Endometrial microvascular endothelial cells (primary cell): ENCODE results near the gene LCN15. TPM values are rescaled to one million over a fixed set of nuclear protein-coding genes. Genes with fewer than 3 reads are reported as not detected.
"Not testable (repeated sequence)": the region's sequence is repeated elsewhere in the genome, so short reads cannot be mapped to it uniquely, and the experiment has no call there.

Source experiments
- in situ Hi-C: cut with HindIII; loops from 2 replicates; pipeline ENCODE4 v1.10.0; 2017; ENCODE audit warnings: low sequenced_read_pairs, low pct_unique_long_range_greater_than_20kb; ENCODE audit errors: inconsistent ontology term
- total RNA-seq: library from RNA; depleted of rRNA; stranded (reverse); fragments of >200 nt; gene quantifications from one replicate; pipeline ENCODE4 v1.2.3, GENCODE V29; 2015; ENCODE audit errors: inconsistent ontology term

LCN15 gene, protein sequence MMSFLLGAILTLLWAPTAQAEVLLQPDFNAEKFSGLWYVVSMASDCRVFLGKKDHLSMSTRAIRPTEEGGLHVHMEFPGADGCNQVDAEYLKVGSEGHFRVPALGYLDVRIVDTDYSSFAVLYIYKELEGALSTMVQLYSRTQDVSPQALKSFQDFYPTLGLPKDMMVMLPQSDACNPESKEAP
- total RNA-seq = not detected

DNA sequence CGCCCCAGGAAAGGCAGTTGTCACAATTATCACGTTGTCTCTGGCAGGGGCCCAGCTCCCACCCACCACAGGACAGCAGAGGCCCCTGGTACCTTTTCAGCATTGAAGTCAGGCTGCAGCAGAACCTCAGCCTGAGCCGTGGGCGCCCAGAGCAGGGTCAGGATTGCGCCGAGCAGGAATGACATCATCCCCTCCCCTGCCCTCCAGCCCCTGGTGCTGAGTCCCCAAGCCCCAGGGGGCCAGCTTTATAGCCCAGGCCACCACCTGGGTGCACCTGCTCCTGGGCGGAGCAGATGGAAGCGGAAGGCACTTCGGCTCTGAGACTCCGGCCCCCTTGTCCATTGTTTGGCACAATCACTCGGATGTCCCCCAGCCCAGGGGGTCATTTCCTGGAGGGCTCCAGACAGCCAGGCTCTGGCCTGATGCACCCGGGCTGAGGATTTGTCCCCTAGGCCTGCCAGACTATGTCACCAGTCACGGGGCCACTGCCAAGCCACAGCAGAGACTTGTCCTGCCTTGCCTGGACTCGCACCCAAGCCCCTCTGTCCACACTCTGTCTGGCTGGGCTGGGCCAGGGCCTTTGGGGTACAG, at the start of gene LCN15:
Gene LCN15 (minus strand): TSS at position 218 of the 591 bp plus-strand sequence. CDS start 30 bp downstream, at position 188.
- in situ Hi-C loops = no loop called here

DNA sequence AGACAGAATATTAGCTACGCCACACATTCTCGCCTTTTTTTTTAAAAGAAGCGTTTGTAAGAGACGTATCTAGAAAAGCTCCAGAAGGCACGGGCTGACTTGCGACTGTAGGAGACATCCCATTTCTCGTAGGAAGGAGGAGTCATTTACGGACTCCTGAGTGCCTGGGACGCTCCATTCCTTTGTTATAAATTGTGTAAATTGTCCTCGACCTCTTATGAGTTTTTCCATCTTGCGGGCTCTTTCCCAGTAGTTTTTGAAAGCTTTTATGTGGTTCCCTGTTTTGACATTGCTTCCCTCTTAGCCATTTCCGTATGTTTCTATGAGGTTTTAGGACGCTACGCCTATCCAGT, 44.5 kb upstream of the LCN15 start:
- in situ Hi-C loops = no loop called here

DNA sequence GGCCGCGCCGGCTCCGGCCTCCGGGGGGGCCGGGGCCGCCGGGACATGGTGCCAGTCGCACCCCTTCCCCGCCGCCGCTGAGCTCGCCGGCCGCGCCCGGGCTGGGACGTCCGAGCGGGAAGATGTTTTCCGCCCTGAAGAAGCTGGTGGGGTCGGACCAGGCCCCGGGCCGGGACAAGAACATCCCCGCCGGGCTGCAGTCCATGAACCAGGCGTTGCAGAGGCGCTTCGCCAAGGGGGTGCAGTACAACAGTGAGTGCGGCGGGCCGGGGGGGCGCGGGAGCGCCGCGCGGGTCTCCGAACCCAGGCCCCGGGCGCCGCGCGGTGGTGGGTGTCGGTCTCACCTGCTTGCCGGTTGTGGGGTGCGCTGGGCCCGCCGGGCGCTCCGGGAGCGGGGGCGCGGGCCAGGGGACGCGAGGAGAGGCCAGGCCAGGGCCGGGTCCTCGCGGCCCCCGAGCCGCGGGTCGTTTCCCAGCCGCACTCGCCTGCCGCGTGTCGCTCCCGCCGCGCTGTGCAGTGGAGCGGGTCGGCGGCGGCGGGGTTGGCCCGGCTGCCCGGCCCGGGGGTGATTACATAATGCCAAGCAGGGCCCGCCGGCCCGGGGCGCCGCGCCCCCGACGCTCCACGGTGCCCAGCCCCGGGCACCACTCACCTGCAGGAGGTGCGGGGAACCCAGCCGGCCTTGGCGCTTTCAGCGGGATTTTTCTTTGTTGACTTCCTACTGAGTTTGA, 43.9 kb upstream of the LCN15 start:
- in situ Hi-C loops = no loop called here

DNA sequence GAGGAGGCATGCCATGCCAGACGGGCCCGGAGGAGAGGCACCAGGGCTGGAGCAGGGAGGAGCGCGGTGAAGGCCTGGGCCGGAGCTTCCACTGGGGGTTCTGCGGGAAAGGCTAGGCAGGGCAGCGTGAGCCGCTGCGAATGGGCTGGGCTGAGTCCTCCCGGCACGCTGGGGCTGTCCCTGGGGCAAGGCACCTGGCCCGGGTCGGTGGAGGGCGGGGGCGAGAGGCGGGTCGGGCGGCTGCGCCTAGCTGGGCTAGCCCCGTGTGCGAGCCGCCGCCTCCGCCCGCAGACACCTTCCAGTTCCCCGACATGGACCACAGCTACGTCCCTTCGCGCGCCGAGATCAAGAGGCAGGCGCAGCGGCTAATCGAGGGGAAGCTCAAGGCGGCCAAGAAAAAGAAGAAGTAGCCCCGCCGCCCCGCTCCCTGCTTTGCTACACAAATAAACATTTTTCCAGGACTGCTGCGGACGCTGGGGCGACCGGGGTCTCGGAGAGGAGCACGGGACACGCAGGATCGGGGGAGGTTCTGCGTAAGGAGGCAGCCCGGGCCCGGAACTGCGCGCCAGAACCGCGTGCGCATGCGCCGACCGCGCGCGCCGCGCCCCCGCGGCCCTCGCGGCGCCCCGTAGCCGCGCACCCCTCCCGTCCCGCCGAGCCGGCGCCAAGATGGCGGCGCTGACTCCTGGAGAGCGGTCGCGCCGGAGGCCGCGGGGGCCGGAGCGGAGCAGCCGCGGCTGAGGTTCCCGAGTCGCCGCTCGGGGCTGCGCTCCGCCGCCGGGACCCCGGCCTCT, 43.2 kb upstream of the LCN15 start, which contains the start of gene RABL6:
Gene RABL6 (plus strand): TSS at position 668 of the 794 bp plus-strand sequence. CDS start 249 bp downstream, outside the sequence.
- in situ Hi-C loops = no loop called here

DNA sequence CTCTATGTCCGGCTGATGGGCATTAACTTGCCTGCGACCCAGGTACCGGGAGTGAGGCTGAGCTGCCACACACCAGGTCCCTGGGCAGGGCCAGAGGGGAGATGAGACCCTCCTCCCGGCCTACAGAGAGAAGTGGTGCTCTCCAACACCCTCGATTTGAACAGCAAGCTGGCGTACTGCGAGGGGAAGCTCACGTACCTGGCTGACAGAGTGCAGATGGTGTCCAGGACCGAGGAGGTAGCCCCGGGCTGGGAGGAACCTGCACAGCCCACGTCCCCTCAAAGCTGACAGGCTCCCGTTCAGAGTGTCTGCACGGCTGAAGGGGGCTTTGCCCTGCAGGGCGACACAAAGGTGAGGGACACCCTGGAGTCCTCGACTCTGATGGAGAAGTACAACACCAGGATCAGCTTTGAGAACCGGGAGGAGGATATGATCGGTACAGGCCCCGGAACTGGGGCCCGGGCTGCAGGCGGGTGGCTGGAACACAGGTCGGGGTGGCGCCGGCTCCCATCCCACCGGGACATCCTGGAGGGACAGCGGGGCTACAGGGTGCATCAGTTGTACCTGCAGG, 42.4 kb upstream of the LCN15 start:
- in situ Hi-C loops = no loop called here

DNA sequence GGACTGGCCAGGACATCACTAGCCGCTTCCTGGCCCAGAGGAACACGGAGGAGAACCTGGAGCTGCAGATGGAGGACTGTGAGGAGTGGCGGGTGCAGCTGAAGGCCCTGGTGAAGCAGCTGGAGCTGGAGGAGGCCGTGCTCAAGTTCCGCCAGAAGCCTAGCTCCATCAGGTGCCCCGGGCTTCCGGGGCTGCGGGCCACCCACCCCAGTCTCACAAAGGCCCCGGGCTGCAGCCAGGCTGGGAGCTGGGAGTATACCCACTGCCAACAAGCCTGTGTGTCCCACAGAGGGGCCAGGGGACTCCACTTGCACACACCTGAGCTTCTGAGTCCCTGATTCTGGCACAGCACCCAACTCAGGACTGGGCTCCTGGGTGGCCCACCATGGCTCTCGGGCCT, 41.7 kb upstream of the LCN15 start:
- in situ Hi-C loops = no loop called here

DNA sequence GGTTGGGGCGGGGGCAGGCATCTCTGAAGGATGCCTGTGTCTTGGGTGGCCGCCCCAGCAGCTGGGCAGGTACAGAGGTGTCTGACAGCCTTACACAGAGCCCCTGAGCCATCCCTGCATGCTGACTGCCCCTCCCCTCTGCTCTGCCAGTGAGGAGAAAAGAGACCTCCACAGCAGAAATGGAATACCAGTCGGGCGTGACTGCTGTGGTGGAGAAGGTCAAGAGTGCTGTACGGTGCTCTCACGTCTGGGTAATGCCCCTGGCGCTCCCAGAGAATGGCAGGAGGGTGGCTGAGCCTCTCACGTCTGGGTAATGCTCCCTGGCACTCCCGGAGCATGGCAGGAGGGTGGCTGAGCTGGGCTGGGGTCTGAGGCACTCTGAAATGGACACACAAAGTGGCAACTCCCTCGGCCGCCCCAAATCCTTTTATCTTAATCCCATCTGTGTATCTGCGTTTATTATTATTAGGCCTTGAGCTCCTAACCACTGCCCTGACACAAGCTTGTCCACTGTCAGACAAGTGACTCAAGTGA, 41.0 kb upstream of the LCN15 start:
- in situ Hi-C loops = no loop called here

DNA sequence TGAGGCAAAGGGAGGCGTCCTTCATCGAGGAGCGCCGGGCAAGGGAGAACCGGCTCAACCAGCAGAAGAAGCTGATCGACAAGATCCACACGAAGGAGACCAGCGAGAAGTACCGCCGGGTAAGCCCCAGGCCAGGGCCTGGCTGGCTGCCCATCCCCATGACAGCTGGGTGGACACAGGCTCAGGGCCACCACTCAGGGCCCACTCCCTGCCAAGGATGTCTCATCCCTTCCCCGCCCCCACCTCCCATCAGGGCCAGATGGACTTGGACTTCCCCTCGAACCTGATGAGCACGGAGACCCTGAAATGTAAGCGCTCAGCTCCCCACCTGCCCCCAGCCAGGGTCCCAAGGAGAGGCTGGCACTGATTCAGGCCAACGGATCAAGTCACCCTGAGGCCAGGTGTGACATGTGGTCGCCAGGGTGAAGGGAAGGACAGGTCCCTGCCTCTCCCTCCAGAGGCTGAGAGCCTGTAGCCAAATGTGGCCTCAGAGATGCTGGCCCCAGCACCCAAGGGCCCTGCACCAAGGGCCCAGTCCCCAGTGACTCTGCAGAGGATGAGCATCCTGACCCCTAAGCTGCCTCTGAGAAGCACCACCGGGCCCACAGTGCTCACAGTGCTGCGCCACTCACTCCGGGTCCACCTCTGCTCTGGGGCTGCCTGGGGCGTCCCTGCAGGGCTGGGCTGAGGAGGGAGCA, 40.3 kb upstream of the LCN15 start:
- in situ Hi-C loops = no loop called here

DNA sequence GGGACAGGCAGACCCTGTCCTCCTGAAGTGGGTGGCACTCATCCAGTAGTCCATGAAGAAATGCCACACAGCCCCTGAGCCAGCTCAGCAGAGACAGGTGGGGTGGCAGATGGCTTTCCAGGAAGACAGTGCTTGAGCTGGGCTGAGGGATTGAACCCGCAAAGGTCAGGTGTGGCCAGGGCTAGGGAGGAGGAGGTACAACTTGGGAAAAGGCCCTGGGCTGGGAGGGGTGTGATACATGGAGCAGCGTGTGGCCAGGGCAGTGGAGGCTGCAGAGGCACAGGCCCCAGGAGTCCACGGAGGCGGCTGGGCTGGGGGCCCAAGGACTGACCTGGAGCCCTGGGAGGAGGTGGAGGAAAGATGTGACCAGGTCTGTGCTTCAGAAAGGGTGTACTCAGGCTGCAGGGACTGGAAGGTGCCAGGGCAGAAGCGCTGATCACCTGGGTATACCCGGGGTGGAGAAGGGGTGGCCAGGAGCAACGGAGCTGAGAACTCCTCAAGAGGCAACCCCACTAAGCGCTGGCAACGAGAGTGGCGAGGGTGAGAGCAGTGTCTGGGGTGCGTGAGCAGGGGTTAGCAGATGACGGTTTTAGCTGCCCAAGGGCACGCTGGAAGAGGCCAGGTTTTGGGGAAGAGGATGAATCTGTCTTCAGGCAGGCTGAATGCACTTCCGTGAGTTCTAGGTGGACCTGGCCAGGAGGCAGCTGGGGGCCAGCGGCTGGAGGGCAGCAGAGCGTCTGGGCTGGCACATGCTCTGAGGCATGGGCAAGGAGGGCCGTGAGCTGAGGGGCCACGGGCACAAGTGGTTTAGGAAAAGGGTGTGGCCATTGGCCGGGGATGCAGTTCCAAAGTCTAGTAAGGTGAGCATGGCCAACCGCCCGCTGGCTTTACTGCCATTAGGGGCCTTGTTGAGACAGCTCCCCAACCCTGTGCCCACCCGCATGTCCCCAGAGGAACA, 39.5 kb upstream of the LCN15 start:
- in situ Hi-C loops = no loop called here

DNA sequence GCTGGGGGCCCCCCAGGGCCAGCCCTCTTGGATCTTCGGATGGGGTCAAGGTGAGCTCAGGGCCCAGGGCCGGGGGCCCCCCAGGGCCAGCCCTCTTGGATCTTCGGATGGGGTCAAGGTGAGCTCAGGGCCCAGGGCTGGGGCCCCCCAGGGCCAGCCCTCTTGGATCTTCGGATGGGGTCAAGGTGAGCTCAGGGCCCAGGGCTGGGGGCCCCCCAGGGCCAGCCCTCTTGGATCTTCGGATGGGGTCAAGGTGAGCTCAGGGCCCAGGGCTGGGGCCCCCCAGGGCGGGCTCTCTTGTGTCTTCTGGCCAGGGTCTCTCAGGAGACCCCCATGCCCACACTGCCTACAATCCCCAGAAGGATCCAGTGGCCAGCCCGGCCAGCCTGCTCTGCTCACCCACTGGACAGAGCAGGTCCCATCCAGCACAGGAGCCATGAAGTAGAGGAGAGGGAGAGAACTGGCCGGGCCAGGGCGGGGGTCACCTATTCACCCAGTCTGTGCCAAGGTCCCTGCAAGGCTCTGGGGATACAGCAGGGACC, 38.8 kb upstream of the LCN15 start:
- in situ Hi-C loops = not testable (repeated sequence)

DNA sequence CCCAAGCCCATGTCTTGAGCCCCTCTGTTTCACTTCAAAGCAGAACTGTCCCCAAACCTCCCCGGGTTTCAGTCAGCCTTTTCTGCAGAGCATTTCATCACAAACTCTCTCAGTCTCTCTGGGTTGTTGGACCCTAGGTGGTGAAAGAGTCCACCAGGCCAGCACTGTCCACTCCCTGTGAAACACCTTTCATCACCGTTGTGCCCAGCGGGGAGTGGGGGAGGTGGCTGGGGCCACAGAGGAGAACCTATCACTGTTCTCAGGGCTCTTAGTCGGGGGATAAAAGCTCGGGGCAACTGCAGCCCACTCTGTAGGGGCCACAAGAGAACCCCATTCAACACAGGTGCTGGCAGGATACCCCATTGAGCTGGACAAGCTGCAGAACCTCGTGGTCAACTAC, 38.0 kb upstream of the LCN15 start:
- in situ Hi-C loops = no loop called here

DNA sequence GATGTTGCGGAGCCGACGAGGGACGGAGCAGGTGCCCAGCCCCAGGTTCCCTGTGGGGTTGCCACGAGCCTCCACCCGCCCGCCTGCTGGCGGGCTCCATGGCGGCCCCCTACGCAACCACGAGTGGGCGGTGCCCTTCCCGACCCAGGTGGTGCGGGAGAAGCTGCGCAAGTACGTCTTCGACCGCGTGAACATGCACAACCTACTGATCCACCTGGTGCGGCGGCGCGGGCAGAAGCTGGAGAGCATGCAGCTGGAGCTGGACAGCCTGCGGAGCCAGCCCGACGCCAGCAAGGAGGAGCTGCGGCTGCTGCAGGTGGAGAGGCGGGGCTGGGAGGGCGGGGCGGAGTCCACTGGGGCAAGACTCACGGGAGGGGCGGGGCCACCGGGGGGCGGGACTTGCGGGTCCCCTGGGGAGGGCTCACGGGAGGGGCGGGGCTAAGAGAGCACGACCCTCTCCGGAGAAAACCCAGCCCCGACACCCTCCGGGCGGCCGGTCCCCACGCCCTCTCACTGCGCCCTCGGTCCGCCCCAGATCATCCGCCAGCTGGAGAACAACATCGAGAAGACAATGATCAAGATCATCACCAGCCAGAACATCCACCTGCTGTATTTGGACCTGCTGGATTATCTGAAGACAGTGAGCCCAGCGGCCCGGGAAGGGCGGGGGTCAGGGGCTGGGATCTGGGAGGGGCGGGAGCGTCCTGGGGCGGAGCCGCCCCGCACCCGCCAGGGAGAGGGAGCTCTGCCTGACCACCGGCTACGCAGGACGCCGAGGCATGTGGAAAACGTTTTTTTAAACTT, 35.7 kb upstream of the LCN15 start:
- in situ Hi-C loops = no loop called here

DNA sequence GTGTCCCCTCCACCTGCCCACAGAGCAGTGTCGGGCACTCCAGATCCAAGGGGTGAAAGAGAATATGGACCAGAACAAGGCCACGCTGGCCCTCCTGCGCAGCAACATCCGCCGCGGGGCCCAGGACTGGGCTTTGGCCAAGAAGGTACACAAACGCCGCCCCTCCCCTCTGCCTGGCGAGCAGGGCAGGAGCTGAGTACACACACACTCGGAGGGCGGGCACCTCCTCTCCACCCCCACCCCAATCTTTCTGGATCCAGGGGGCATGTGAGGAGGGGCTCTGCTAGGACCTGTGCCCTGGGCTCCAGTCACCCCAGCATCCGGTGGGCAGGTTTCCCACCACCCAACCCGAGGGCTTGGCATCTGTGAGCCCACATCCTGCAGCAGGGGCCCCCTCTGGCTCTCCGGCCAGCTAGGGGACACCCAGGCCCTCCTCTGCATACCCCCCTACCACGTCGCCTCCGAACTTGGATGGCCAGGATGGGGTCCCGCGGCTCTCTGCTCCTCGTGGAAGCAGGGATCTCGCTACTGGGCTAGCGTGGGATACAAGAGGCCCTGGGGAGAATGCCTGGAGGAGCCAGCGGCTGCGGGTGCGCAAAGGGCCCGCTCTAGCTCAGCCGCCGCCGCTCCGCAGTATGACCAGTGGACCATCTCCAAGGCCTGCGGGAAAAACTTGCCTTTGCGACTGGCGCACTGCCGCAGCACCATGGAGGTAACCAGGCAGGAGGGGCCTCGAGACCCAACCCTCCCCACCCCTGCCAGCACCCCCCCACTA, 34.9 kb upstream of the LCN15 start:
- in situ Hi-C loops = no loop called here

DNA sequence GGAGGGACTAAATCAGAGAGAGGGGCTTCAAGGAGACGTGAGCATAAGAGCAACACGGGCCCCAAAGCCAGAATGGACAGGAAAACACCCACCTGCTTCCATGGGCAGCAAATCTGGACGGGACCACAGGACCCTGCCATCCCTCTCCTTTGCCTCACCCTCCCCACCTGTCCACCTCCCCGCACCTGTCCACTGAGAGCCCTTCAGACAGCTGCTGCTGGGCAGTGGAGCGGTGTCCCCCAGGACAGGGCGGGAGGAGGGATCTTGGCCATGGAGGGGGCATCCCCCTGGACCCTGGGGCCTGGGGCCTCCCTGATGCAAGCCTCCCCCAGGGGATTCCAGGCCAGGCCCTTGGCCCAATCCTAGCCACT, 34.4 kb upstream of the LCN15 start:
- in situ Hi-C loops = no loop called here

DNA sequence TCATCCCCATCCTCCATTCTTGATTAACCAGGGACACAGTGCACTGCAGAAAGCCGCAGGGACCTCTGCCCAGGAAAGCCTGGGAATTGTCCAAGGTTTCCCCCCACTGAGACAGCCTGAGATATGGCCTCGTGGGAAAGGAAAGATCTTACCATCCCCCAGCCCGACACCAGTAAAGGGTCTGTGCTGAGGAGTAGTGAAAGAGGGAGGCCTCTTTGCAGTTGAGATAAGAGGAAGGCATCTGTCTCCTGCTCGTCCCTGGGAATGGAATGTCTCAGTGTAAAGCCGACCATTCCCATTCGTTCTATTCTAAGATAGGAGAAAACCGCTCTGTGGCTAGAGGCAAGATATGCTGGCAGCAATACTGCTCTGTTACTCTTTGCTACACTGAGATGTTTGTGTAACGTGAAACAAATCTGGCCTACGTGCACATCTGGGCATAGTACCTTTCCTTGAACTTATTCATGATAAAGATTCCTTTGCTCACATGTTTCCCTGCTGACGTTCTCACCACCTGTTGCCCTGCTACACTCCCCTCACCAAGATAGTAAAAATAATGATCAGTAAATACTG, 32.5 kb upstream of the LCN15 start:
- in situ Hi-C loops = not testable (repeated sequence)
